ENCODE measurements around the gene C20orf96. TPM values are rescaled to one million over a fixed set of nuclear protein-coding genes. Genes with fewer than 3 reads are reported as not detected.
"Not testable (repeated sequence)": the region's sequence is repeated elsewhere in the genome, so short reads cannot be mapped to it uniquely, and the experiment has no call there.

The C20orf96 gene
- total and polyA plus RNA-seq, 4 donors, result 0.70 to 2.6 (median 1.7) TPM

GRCh38 chr20:257419-257818 lies 33.1 kb downstream of the C20orf96 start, which contains the start of gene DEFB132:
TSS of gene DEFB132 (plus strand) at chr20:257724. CDS start at chr20:257779, 55 bp downstream.
- Histone ChIP-seq H3K9ac (ENCODE audit: low read depth in 1 of 2, low read length in 2 of 2) (no peak within 1 kb of the TSS), H3K9me3 (ENCODE audit: control insufficient read depth in 4 of 4, low read length in 3 of 4) (no peaks in the 10 kb centered on the region), H3K4me1 (ENCODE audit: control insufficient read depth in 4 of 4, insufficient read depth in 4 of 4, low read length in 3 of 4) (peaks cover 2 to 20% (median 11%) of the 10 kb centered on the region in 4 donors), H3K27ac (ENCODE audit: low read depth in 1 of 2, low read length in 2 of 2) (no peak within 1 kb of the TSS), H3K36me3 (ENCODE audit: control insufficient read depth in 4 of 4, insufficient read depth in 3 of 4, low read depth in 1 of 4, low read length in 3 of 4) (no peaks in the 10 kb centered on the region), H3K27me3 (ENCODE audit: control insufficient read depth in 4 of 4, insufficient read depth in 4 of 4, low read length in 3 of 4) (no peaks in the 10 kb centered on the region), H3K4me3 (ENCODE audit: low read depth in 1 of 3, low read length in 3 of 3) (no peak within 1 kb of the TSS)
- whole genome bisulfite sequencing, result 30% methylated on average over 7 of the region's 7 CpGs
- TF ChIP-seq RXRA (IDR thresholded peaks at IDR 0.05) (peak; percentile 12 to 54), SP1 (IDR thresholded peaks at IDR 0.05) (peak; percentile 38), EGR1 (IDR thresholded peaks at IDR 0.05; ENCODE audit: low read depth in 2 of 2) (no peak), CTCF (IDR thresholded peaks at IDR 0.05; ENCODE audit: low read depth, low read length, missing input control) (no peak), RAD21 (IDR thresholded peaks at IDR 0.05) (peak in 1 of 2 donors; percentile 38), HNF4G (IDR thresholded peaks at IDR 0.05) (no peak), ZBTB33 (IDR thresholded peaks at IDR 0.05) (peak; percentile 16), HNF4A (conservative IDR thresholded peaks at IDR 0.05) (peak; percentile 35 to 41), YY1 (IDR thresholded peaks at IDR 0.05) (peak; percentile 40)
- DNase-seq (ENCODE audit: low spot score), result no peak

- H3K4me3 ChIP-seq (ENCODE audit: low read depth in 1 of 3, low read length in 3 of 3); H3K27me3 ChIP-seq (ENCODE audit: control insufficient read depth in 4 of 4, insufficient read depth in 4 of 4, low read length in 3 of 4); H3K27ac ChIP-seq (ENCODE audit: low read depth in 1 of 2, low read length in 2 of 2); H3K9ac ChIP-seq (ENCODE audit: low read depth in 1 of 2, low read length in 2 of 2); H3K36me3 ChIP-seq (ENCODE audit: control insufficient read depth in 4 of 4, insufficient read depth in 3 of 4, low read depth in 1 of 4, low read length in 3 of 4); DNase-seq (ENCODE audit: low spot score); H3K9me3 ChIP-seq (ENCODE audit: control insufficient read depth in 4 of 4, low read length in 3 of 4): not testable (repeated sequence)
- WGBS, result 61% methylated on average over 6 of the region's 6 CpGs
- H3K4me1 ChIP-seq (ENCODE audit: control insufficient read depth in 4 of 4, insufficient read depth in 4 of 4, low read length in 3 of 4), result peaks cover 2 to 16% (median 10%) of the 10 kb centered on the region in 4 donors
Observed at GRCh38 chr20:253447-253846, 37.1 kb downstream of the C20orf96 start.

- Histone ChIP-seq H3K4me3 (ENCODE audit: low read depth in 1 of 3, low read length in 3 of 3) (no peak overlapping the region), H3K27me3 (ENCODE audit: control insufficient read depth in 4 of 4, insufficient read depth in 4 of 4, low read length in 3 of 4) (no peaks in the 10 kb centered on the region), H3K4me1 (ENCODE audit: control insufficient read depth in 4 of 4, insufficient read depth in 4 of 4, low read length in 3 of 4) (peaks cover 2 to 10% (median 7%) of the 10 kb centered on the region in 4 donors), H3K9ac (ENCODE audit: low read depth in 1 of 2, low read length in 2 of 2) (no peak overlapping the region), H3K36me3 (ENCODE audit: control insufficient read depth in 4 of 4, insufficient read depth in 3 of 4, low read depth in 1 of 4, low read length in 3 of 4) (no peaks in the 10 kb centered on the region), H3K9me3 (ENCODE audit: control insufficient read depth in 4 of 4, low read length in 3 of 4) (peaks cover 0 to 2% (median 0%) of the 10 kb centered on the region in 4 donors), H3K27ac (ENCODE audit: low read depth in 1 of 2, low read length in 2 of 2) (no peak overlapping the region)
- TF ChIP-seq EGR1 (IDR thresholded peaks at IDR 0.05; ENCODE audit: low read depth in 2 of 2) (no peak), YY1 (IDR thresholded peaks at IDR 0.05) (no peak), FOXA1 (IDR thresholded peaks at IDR 0.05) (no peak), GABPA (IDR thresholded peaks at IDR 0.05 in 1 of 2, conservative IDR thresholded peaks at IDR 0.05 in 1 of 2) (no peak), RXRA (IDR thresholded peaks at IDR 0.05) (no peak), HNF4A (conservative IDR thresholded peaks at IDR 0.05) (no peak), JUND (IDR thresholded peaks at IDR 0.05) (no peak), CTCF (IDR thresholded peaks at IDR 0.05; ENCODE audit: low read depth, low read length, missing input control) (no peak), ATF3 (IDR thresholded peaks at IDR 0.05) (no peak), REST (IDR thresholded peaks at IDR 0.05) (no peak), TAF1 (conservative IDR thresholded peaks at IDR 0.05) (no peak), SP1 (IDR thresholded peaks at IDR 0.05) (no peak), FOXA2 (IDR thresholded peaks at IDR 0.05) (no peak)
- WGBS, result 90% methylated on average over 2 of the region's 2 CpGs
- DNase-seq (ENCODE audit: low spot score), result no peak
Observed at GRCh38 chr20:252801-253200, 37.7 kb downstream of the C20orf96 start.
